Neural crest cell (in vitro differentiated cells): Measurements from ENCODE around the gene NRXN3. TPM values are rescaled to one million over a fixed set of nuclear protein-coding genes. Genes with fewer than 3 reads are reported as not detected.

Experiments used
- DNase-seq: peaks from one replicate; pipeline ENCODE4 v3.0.0; 2021; ENCODE audit warnings: low read depth, mixed read lengths, low spot score
- H3K27ac Mint-ChIP-seq: one replicate; pipeline ENCODE4 v1.8.0; 2021; ENCODE audit warnings: mild to moderate bottlenecking, mixed read lengths; ENCODE audit not compliant: unreplicated experiment
- H3K27me3 Mint-ChIP-seq: 2 replicates; pipeline ENCODE4 v1.8.0; 2021; ENCODE audit warnings: low read depth, mild to moderate bottlenecking, mixed read lengths
- H3K36me3 Mint-ChIP-seq: 2 replicates; pipeline ENCODE4 v1.8.0; 2021; ENCODE audit warnings: low read depth, mild to moderate bottlenecking, mixed read lengths
- H3K4me1 Mint-ChIP-seq: 2 replicates; pipeline ENCODE4 v1.8.0; 2021; ENCODE audit warnings: mixed read lengths
- H3K4me3 Mint-ChIP-seq: one replicate; pipeline ENCODE4 v1.8.0; 2021; ENCODE audit warnings: mild to moderate bottlenecking, mixed read lengths
- H3K9me3 Mint-ChIP-seq: 2 replicates; pipeline ENCODE4 v1.8.0; 2021; ENCODE audit warnings: mixed read lengths
- total RNA-seq: library from RNA; stranded (reverse); gene quantifications from 2 replicates; pipeline ENCODE4 v1.2.1, GENCODE V29; 2021
- TF ChIP-seq, protein P1 (sequence below): fragments of 200-600 bp; sonication (generic); conservative IDR thresholded peaks from 2 replicates; pipeline ENCODE4 v1.5.0; 2021; ENCODE audit warnings: antibody characterized with exemption, mild to moderate bottlenecking

NRXN3 gene
- total RNA-seq, 1 donor from 2014 or later = 2.5 TPM

DNA sequence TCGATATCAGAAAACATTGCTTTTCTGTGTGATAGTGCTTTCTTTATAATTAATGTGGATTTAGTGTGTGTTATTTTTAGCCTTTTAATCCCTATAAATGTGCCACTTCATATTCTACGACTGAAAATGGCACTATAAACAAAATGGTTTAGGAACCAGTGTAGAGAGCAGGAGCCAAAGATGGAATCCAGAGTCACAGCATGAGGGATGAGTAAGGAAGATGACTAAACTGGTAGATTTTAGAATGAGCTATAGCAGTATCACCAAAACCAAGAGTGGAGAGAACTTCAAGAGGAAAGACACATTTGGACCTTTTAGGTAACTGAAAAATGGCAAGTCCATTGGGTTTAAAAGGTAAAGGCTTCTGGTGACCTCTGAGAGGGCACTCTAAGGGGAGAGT, 887.2 kb downstream of the NRXN3 start:
- DNase-seq = no peak

DNA sequence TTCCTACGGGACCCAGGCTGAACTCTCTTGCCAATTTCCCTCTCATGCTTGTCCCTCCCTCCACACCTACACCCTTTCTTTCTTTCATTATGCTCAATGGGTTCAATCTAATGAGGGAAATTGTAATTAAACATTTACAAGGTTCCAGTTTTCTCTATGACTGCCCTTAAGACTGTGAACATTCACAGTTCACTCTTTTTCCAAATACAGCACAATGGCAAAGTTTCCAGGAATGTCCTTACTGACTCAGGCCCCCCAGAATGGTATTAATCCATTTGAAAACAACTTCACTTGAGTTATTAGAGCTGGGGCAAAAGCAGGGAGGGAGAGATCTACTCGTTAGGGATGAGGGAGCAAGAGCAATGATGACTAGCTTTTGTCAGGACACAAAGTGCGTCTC, 892.1 kb downstream of the NRXN3 start:
- TF ChIP-seq, protein P1, sequence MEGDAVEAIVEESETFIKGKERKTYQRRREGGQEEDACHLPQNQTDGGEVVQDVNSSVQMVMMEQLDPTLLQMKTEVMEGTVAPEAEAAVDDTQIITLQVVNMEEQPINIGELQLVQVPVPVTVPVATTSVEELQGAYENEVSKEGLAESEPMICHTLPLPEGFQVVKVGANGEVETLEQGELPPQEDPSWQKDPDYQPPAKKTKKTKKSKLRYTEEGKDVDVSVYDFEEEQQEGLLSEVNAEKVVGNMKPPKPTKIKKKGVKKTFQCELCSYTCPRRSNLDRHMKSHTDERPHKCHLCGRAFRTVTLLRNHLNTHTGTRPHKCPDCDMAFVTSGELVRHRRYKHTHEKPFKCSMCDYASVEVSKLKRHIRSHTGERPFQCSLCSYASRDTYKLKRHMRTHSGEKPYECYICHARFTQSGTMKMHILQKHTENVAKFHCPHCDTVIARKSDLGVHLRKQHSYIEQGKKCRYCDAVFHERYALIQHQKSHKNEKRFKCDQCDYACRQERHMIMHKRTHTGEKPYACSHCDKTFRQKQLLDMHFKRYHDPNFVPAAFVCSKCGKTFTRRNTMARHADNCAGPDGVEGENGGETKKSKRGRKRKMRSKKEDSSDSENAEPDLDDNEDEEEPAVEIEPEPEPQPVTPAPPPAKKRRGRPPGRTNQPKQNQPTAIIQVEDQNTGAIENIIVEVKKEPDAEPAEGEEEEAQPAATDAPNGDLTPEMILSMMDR = no peak
- H3K27ac Mint-ChIP-seq = no peak overlapping the region
- no peak for DNase-seq
- H3K9me3 Mint-ChIP-seq = peaks cover 6% of the 10 kb centered on the region
- H3K27me3 Mint-ChIP-seq = no peaks in the 10 kb centered on the region
- no peaks in the 10 kb centered on the region for H3K36me3 Mint-ChIP-seq
- H3K4me3 Mint-ChIP-seq = no peak overlapping the region
- peaks cover 6% of the 10 kb centered on the region for H3K4me1 Mint-ChIP-seq

More for the DNA sequence above, 887.2 kb downstream of the NRXN3 start:
- no peaks in the 10 kb centered on the region for H3K36me3 Mint-ChIP-seq
- peaks cover 3% of the 10 kb centered on the region for H3K4me1 Mint-ChIP-seq
- peaks cover 2% of the 10 kb centered on the region for H3K9me3 Mint-ChIP-seq
- H3K27ac Mint-ChIP-seq = no peak overlapping the region
- no peaks in the 10 kb centered on the region for H3K27me3 Mint-ChIP-seq
- H3K4me3 Mint-ChIP-seq = no peak overlapping the region
- TF ChIP-seq, protein P1 = no peak

DNA sequence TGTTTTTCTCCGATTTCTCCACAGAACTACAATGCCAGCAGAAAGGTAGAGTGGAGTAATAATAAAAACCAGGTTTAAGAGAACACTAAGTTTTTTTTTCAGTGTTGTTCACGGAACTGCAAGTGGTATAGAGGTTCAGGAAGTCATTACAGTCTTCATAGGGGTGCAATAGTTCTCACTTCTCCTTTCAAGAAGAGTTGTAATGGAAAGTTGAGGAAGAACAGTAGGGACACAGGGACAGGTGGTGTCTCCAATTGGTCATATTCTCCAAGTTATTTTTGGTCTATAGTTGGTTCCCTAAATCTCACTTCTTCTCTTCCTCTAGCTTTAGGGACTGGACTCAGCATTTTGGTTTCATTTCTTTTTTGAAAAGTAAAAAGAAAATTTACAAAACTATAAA, 894.0 kb downstream of the NRXN3 start:
- Mint-ChIP-seq H3K27ac (no peak overlapping the region), H3K36me3 (no peaks in the 10 kb centered on the region), H3K27me3 (no peaks in the 10 kb centered on the region), H3K4me3 (no peak overlapping the region), H3K9me3 (peaks cover 4% of the 10 kb centered on the region), H3K4me1 (peaks cover 6% of the 10 kb centered on the region)
- TF ChIP-seq, protein P1 = no peak
- no peak for DNase-seq

DNA sequence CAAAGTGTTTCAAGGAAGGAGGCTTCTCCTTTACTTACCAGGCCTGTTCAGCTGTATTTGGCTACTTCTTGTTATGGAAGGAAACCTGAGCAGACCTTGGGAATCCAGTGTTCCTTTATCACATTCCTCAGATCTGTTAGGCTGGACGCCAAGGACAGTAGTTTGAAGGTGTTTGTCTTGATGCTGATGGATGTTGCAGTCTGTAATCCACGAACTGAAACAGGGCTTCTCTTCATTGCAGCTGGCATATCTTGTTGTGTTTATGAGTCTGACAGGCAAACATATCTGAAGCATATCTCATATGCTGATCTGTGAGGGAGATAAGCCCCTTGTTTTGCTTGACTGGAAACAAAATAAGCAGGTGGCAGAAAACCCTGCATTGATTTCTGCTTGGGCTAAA, 904.3 kb downstream of the NRXN3 start:
- no peak for DNase-seq
- Mint-ChIP-seq H3K27ac (no peak overlapping the region), H3K9me3 (no peaks in the 10 kb centered on the region), H3K27me3 (no peaks in the 10 kb centered on the region), H3K36me3 (no peaks in the 10 kb centered on the region), H3K4me3 (no peak overlapping the region), H3K4me1 (no peaks in the 10 kb centered on the region)
- TF ChIP-seq, protein P1 = no peak

GRCh38 chr14:79076428-79076827, 906.3 kb downstream of the NRXN3 start:
- H3K27me3 Mint-ChIP-seq = no peaks in the 10 kb centered on the region
- no peaks in the 10 kb centered on the region for H3K4me1 Mint-ChIP-seq
- no peaks in the 10 kb centered on the region for H3K36me3 Mint-ChIP-seq
- no peak overlapping the region for H3K27ac Mint-ChIP-seq
- no peak overlapping the region for H3K4me3 Mint-ChIP-seq
- DNase-seq = no peak
- no peaks in the 10 kb centered on the region for H3K9me3 Mint-ChIP-seq
- TF ChIP-seq, protein P1 = no peak

DNA sequence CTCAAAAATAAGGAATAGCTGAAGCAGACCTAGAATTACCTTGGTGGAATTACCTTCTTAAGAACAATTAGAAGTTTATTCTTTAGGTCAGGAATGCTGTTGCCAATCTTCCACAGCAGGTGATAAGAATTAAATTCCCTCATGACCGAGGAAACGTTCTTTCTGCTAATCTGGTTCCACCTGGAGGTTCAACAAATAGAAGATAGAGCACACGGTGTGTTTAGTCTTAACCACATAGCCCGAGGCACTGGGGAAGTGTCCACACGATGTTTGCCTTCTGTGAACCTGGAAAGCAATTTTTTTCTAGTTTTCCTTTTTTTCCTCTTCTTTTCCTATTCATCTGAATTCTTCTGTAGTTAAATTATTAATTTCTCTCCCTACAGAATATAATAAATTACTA, 906.9 kb downstream of the NRXN3 start:
- H3K4me3 Mint-ChIP-seq = no peak overlapping the region
- TF ChIP-seq, protein P1 = no peak
- H3K9me3 Mint-ChIP-seq = no peaks in the 10 kb centered on the region
- no peaks in the 10 kb centered on the region for H3K27me3 Mint-ChIP-seq
- H3K4me1 Mint-ChIP-seq = no peaks in the 10 kb centered on the region
- H3K27ac Mint-ChIP-seq = no peak overlapping the region
- no peak for DNase-seq
- no peaks in the 10 kb centered on the region for H3K36me3 Mint-ChIP-seq
